Stimulated activated CD4-positive, alpha-beta T cell treated with anti-CD3 and anti-CD28 coated beads, Interleukin-2, amount 100 ng/mL, for 4 hours (primary cell): ENCODE results near the gene MTMR10.

Experiments used
- DNase-seq: peaks from one replicate; pipeline ENCODE4 v3.0.0-alpha.2; 2020; ENCODE audit warnings: low read depth

MTMR10 gene

DNA sequence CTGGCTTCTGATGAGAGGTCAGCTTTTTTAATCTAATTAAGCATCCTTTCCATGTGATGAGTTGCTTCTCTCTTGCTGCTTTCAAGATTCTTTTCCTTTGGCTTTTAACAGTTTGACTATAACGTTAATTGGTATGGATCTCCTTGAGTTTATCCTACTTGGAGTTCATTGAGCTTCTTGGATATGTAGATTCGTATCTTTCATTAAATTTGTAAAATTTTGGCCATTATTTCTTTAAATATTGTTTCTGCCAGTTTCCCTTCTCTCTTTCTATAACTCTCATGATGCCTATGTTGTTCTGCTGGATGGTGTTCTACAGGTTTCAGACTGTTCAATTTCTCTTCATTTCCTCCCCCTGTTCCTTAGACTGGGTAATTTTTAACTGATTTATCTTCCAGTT is 21.0 kb upstream of the MTMR10 start:
- no peak for DNase-seq

- DNase-seq: no peak
Observed at GRCh38 chr15:31010036-31010435, 18.6 kb upstream of the MTMR10 start.

GRCh38 chr15:31005660-31006059 is 14.2 kb upstream of the MTMR10 start:
- no peak for DNase-seq

DNA sequence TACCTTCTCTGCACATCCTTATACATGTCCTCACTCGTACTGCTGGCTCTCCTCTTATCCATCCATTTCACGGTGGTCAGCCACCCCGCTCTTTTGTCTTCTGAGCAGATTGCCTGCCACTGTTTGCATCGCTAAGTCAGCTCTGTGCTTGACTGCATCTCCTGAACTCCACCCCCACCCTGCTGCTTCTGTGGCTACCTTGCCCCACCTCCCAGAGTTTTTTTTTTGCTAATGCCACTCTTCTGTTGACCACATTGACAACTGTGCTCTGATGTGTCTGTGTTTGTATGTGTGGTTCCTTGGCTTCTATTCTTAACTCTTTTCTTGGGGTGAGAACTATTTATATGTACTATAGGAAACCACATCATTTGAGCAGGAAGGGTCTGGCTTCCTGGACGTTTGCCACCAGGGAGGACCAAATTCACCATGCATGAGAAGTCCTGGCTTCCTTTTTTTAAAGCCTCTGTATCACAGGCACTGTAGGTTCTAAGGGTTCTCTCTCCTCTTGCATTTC is 12.8 kb upstream of the MTMR10 start:
- no peak for DNase-seq

GRCh38 chr15:31001702-31002101 is 10.3 kb upstream of the MTMR10 start:
- no peak for DNase-seq

DNA sequence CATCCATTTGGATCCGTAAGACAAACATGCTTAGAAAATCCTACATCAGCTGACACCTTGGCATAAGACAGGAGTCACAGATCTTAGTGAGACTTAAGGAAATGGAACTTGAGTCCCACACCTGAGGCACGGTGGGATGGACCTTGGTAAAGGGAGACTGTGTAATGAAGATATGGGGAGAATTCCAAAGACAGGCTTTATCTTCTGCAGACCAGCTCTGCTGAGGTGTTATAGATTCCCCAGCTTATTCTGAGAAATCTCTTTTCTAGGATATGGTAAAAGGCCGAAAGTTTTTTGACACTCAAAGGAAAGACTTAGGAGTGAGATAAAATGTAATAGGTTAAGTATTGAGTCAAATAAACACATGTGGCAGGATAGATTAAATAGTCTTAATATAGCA is 8.3 kb upstream of the MTMR10 start:
- no peak for DNase-seq

DNA sequence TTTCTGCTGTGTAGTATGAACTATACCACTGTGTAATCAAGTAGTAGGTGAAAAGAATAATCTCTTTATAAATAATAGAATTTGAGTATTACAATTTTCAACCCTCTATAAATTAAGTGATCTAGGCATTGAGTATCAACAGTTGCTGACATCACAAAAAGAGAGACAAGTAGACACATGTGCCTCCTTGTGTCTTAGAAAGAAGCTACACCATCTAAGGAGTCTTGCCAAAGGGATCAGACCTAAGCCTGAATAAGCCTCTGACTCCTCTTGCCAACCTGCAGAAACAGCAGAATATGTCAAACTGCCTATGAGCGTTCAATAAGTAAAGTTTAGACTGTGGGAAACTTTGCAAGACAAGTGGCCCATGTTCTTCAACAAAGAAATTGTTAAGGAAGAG is 5.8 kb upstream of the MTMR10 start:
- DNase-seq: no peak

DNA sequence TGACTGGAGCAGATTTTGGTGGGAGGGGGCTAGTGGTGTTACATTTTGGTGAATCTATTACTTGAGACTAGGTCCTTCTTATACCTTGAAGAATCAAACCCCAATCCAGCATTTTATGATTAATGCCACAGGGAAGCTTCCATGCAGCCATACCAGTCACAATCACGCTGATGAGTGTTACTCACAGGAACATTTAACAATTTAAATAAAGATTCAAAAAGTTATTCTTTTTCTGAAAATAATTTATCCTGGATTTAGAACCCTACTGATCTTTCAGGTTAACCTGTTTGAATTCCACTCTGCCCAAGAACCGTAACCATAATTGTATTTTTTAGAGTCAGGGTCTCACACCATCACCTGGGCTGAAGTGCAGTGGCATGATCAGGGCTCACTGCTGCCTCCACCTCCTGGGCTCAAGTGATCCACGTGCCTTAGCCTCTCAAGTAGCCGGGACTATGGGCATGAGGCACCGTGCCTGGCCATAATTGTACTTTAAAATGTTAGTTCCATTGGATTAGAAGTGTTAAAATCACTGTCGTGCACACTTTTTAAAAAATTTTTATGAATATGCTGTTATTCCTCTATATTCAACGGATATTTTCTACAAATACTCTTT is 929 bp upstream of the MTMR10 start:
- no peak for DNase-seq

DNA sequence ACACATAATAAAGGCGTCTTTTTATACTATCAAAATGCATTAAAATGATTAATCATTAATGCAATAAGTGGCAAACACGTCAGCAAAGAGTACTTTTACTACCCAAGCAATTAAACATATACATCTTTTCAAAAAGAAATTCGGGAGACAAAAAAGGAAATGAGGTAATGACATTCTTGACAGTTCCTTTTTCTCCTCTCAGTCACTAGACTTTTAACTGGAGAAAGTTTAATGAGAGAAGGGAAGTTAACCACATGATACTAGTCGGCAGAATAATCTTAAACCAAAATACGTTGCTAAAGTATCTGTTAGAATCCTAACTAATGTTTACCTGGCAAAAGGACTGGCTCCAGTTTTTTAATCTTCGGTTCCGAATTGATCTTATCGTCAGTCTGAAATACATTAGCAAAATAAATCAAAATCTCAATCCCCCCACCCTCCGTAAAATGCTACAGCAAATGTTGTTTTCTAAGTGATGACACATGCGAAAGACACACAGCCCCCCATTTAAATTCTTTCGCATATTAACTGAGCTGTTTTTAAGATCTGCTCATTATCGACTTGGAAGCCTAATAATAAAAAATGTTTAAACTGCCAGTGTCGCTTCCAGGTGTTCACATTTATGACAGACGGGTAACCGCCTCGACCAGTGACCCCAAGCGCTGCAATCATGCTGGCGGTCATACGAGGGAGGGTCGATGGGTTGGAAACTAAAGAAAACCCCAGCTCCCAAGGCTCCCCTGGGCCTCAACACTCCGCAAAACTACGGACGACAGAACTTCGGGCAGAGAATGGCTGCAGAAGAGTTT is 778 bp downstream of the MTMR10 start:
- DNase-seq: no peak

GRCh38 chr15:30990036-30990435 is 1.4 kb downstream of the MTMR10 start:
- DNase-seq: no peak

DNA sequence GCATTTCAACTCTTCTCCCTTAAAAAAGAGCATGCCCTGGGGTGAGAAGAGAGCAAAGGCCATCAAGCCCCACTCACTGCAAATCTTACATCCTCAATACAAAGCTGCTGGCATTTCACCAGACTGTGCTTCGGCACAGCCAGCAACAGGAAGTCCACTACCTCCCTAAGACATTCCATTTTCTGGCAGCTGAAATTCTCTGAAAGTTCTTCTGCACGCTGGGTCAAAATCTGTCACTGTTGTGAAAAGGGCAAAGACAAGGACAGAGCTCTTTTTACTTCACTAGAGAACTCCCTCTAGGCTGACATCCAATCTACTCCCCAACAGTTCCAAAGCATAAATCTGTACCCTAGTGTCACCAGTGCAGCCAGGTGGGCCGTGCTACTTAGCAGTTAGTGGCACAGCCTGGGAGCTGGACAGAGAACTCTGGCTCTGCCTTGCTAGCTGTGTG is 6.3 kb downstream of the MTMR10 start:
- no peak for DNase-seq

DNA sequence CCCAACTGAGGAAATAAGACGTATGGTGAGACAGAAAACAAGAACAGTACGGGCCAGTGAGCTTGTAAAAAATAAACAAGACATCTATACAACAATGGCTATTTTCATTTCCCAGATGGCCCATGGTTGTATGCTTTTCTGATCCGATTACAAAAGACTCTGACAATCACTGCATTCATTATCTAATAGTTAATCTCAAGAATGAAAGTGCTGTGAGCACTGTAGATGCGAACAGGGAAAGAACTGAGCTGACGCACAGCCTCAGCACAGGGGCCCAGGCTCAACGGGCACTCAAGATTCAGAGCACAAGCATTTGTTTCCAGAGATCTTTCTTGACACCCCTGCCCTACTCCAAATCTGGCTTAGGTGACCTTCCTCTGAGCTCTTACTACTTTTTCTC is 6.9 kb downstream of the MTMR10 start:
- no peak for DNase-seq

- DNase-seq: no peak
Observed at GRCh38 chr15:30984118-30984517, 7.3 kb downstream of the MTMR10 start.

DNA sequence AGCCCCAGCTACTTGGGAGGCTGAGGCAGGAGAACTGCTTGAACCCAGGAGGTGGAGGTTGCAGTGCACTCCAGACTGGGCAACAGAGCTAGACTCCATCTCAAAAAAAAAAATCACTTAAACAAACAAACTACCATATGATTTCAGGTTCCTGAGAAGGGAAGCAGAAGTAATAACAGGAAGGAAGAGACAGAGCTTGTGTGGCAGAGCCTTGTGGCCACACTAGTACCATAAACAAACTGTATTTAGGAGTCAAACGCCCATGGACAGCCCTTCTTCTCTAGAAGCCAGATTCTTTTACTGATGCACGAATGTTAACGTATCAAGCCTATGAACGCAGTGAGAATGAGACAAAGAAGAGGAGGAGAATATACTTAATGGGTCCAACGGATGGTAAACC is 12.0 kb downstream of the MTMR10 start:
- DNase-seq: no peak

DNA sequence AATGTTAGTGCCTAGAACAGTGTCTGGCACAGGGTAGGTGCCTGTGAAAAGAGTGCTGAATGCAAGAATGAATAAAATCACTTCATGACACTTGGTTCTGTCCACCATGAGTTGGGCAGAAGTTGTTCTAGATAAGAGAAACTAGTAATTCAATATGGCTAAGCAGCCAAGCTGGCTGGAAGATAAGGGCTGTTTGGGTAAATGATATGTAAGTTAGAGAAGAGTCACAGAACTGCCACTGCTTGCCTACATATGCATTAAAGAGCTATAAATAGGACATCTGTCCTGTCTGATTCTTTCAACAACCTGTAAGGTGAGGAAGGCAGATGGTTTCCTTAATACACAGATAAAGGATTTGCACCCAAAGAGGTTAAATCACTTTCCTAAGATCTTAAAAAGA is 13.1 kb downstream of the MTMR10 start:
- DNase-seq: no peak

DNA sequence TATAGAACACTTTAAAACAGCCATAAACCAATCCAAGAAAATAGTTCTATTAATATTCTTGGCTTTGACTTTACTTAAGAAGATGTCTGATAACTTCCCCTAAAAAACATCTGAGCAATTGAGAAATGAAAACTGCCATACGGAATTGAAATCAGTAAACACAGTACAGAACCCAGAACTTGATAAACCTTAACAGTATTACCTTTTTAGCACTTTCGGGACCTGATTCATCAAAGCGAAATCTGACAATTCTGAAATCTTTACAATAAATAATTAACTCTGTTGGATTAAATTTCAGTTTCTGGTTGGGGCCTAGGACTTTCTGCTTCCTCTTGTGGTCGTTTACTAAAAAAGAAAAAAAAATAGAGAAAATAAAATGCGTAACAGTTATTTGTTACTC is 17.3 kb downstream of the MTMR10 start:
- no peak for DNase-seq

DNA sequence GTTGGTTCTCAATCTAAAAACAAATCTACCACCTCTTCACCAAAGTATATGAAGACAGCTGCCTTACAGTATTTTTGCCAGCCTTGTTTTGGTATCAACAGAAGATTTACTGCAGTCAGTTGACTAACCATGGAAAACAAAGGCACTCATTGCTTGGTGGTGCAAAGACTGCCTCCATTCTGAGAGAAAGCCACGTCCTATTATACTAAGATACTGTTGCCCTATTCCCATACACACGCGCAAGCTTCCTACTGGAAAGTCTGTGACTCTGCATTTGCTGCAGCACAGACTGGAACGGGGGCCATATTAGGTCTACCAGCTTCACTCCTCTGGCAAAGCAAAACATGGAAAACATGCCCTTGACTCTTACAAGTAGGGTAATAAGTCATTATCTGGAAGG is 18.0 kb downstream of the MTMR10 start:
- DNase-seq: no peak

- DNase-seq: no peak
Observed at GRCh38 chr15:30969724-30970123, 21.7 kb downstream of the MTMR10 start.

- DNase-seq: no peak
Observed at GRCh38 chr15:30963681-30964080, 27.7 kb downstream of the MTMR10 start.

GRCh38 chr15:30962659-30963058 is 28.8 kb downstream of the MTMR10 start:
- no peak for DNase-seq

DNA sequence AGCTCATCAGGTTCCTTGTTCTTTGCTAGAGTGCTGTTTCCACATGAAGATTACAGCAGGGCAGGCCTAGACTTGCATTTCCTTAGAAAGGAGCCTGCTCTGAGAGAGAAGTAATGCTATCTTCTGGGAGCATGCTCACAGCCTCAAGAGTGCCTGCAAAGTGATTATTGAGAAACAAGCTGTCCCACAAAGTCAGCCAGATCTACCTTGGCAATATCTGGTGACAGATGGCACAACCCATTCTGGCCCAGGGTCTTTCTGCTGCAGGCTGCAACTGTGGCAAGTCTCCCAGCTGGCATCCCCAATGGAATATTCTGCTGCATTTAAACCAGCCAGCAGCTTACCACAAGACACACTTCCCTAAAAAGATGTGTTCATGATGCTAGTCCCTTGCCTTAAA is 29.3 kb downstream of the MTMR10 start:
- no peak for DNase-seq

GRCh38 chr15:30958219-30958618 is 33.2 kb downstream of the MTMR10 start:
- no peak for DNase-seq

GRCh38 chr15:30956216-30957124 is 35.0 kb downstream of the MTMR10 start:
- DNase-seq: no peak
